ENCODE results near the gene FOSB.

The FOSB gene

GRCh38 chr19:45492137-45492626 lies 24.4 kb downstream of the FOSB start:
- DNase-seq (ENCODE audit: low spot score) = no peak
- TF ChIP-seq, protein P1, sequence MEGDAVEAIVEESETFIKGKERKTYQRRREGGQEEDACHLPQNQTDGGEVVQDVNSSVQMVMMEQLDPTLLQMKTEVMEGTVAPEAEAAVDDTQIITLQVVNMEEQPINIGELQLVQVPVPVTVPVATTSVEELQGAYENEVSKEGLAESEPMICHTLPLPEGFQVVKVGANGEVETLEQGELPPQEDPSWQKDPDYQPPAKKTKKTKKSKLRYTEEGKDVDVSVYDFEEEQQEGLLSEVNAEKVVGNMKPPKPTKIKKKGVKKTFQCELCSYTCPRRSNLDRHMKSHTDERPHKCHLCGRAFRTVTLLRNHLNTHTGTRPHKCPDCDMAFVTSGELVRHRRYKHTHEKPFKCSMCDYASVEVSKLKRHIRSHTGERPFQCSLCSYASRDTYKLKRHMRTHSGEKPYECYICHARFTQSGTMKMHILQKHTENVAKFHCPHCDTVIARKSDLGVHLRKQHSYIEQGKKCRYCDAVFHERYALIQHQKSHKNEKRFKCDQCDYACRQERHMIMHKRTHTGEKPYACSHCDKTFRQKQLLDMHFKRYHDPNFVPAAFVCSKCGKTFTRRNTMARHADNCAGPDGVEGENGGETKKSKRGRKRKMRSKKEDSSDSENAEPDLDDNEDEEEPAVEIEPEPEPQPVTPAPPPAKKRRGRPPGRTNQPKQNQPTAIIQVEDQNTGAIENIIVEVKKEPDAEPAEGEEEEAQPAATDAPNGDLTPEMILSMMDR (IDR thresholded peaks at IDR 0.05; ENCODE audit: extremely low read depth, insufficient read depth, missing control alignments) = no peak
- in situ Hi-C loops (cut with MboI; ENCODE audit: low pct_unique_long_range_greater_than_20kb, low sequenced_read_pairs, unreplicated experiment) = no loop called here

DNA sequence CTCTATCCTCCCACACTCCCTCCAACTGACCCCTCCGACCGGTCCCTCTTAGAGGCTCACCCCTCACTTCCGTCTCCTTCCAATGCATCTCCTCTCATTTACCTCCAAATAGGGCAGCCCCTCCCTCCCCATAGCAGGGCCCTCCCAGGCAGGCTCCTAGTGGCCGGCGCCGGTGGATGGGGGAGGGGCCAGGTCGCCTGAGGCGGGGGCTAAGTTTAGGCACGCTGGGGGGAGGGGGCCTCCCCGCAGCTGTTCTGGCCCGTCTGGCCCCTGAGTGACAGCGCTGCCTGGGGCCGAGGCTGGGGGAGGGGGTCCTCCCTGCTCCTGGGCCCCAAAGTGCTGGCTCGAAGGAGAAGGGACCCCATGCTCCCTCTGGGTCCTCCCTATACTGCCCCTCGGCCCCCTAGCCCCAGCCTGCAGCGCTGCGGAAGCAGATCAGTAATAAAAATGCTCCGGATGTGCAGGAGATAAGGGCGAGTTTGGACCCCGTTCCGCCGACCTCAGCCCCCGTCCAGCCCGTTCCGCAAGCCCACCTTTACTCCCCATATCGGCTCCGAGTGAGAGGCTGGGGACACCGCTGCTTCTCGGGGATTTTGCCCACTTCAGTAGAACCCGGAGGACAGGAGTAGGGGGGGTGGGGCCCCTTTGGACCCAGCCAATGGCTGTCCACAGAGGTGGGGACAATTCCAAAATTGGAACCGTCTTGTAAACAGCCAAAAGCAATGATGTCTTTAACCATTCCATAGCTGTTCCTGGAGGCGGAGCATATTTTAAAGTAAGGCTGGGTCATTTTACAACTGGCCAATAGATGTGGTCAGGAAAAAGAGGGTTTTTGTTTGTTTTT lies 25.1 kb downstream of the FOSB start:
- DNase-seq (ENCODE audit: low spot score) = peak; percentile 88
- TF ChIP-seq, protein P1 (IDR thresholded peaks at IDR 0.05; ENCODE audit: extremely low read depth, insufficient read depth, missing control alignments) = no peak
- in situ Hi-C loops (cut with MboI; ENCODE audit: low pct_unique_long_range_greater_than_20kb, low sequenced_read_pairs, unreplicated experiment) = no loop called here

- no peak for DNase-seq (ENCODE audit: low spot score)
- in situ Hi-C loops (cut with MboI; ENCODE audit: low pct_unique_long_range_greater_than_20kb, low sequenced_read_pairs, unreplicated experiment) = no loop called here
- TF ChIP-seq, protein P1 (IDR thresholded peaks at IDR 0.05; ENCODE audit: extremely low read depth, insufficient read depth, missing control alignments) = no peak
Observed at GRCh38 chr19:45494261-45494916, 26.6 kb downstream of the FOSB start.

- no peak for DNase-seq (ENCODE audit: low spot score)
- TF ChIP-seq, protein P1 (IDR thresholded peaks at IDR 0.05; ENCODE audit: extremely low read depth, insufficient read depth, missing control alignments) = no peak
- in situ Hi-C loops (cut with MboI; ENCODE audit: low pct_unique_long_range_greater_than_20kb, low sequenced_read_pairs, unreplicated experiment) = no loop called here
Observed at GRCh38 chr19:45495178-45495577, 27.4 kb downstream of the FOSB start.

GRCh38 chr19:45496349-45496953 lies 28.7 kb downstream of the FOSB start:
- peak; percentile 65 for DNase-seq (ENCODE audit: low spot score)
- TF ChIP-seq, protein P1 (IDR thresholded peaks at IDR 0.05; ENCODE audit: extremely low read depth, insufficient read depth, missing control alignments) = no peak

DNA sequence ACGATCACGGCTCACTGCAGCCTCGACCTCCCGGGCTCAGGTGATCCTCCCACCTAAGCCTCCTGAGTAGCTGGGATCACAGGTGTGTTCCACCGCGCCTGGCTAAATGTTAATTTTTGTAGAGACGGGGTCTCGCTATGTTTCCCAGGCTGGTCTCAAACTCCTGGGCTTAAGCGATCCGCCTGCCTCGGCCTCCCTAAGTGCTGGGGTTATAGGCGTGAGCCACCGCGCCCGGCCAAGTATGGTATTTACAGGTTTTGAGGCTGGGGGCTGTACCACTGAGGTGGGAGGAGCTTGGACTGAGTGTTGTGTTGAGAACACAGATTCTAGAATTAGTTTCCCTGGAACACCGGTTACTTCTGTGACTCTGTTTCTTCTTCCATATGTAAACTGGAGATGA lies 30.0 kb downstream of the FOSB start:
- in situ Hi-C loops (cut with MboI; ENCODE audit: low pct_unique_long_range_greater_than_20kb, low sequenced_read_pairs, unreplicated experiment) = no loop called here
- no peak for DNase-seq (ENCODE audit: low spot score)
- TF ChIP-seq, protein P1 (IDR thresholded peaks at IDR 0.05; ENCODE audit: extremely low read depth, insufficient read depth, missing control alignments) = no peak

More at GRCh38 chr19:45496349-45496953, 28.7 kb downstream of the FOSB start:
- in situ Hi-C loops (cut with MboI; ENCODE audit: low pct_unique_long_range_greater_than_20kb, low sequenced_read_pairs, unreplicated experiment) = no loop called here
